COLO668 (cell line): ENCODE data around the gene SLC38A3.
"Not testable (repeated sequence)": the region's sequence is repeated elsewhere in the genome, so short reads cannot be mapped to it uniquely, and the experiment has no call there.

Experiments
- DNase-seq: peaks from one replicate; lab custom pipeline; 2025; ENCODE audit not compliant: unreplicated experiment; lab: John Stamatoyannopoulos, UW

The SLC38A3 gene

GRCh38 chr3:50246517-50246954, 41.5 kb downstream of the SLC38A3 start:
- no peak for DNase-seq

GRCh38 chr3:50248387-50248786, 43.3 kb downstream of the SLC38A3 start:
- peak; percentile 32 for DNase-seq

GRCh38 chr3:50249457-50249856, 44.4 kb downstream of the SLC38A3 start:
- DNase-seq = no peak

- DNase-seq = no peak
These were observed 45.4 kb downstream of the SLC38A3 start for GRCh38 chr3:50250514-50250913.

- no peak for DNase-seq
These were observed 46.1 kb downstream of the SLC38A3 start for GRCh38 chr3:50251220-50251619.

GRCh38 chr3:50254577-50255250, 49.6 kb downstream of the SLC38A3 start:
- no peak for DNase-seq

- DNase-seq = no peak
These were observed 50.2 kb downstream of the SLC38A3 start for GRCh38 chr3:50255251-50255615.

GRCh38 chr3:50256978-50257890, 52.2 kb downstream of the SLC38A3 start:
- peak; percentile 47 for DNase-seq

GRCh38 chr3:50258029-50258680, 53.1 kb downstream of the SLC38A3 start:
- peak; percentile 23 for DNase-seq

- DNase-seq = no peak
These were observed 53.9 kb downstream of the SLC38A3 start for GRCh38 chr3:50258979-50259378.

GRCh38 chr3:50259432-50260026, 54.5 kb downstream of the SLC38A3 start:
- DNase-seq = no peak

- peak; percentile 84 for DNase-seq
These were observed 55.2 kb downstream of the SLC38A3 start for GRCh38 chr3:50260027-50260941.

GRCh38 chr3:50260942-50261441, 55.9 kb downstream of the SLC38A3 start:
- DNase-seq = no peak

GRCh38 chr3:50261505-50261904, 56.4 kb downstream of the SLC38A3 start:
- DNase-seq = no peak

- DNase-seq = not testable (repeated sequence)
These were observed 57.1 kb downstream of the SLC38A3 start for GRCh38 chr3:50262200-50262599.

GRCh38 chr3:50262778-50263177, 57.7 kb downstream of the SLC38A3 start:
- DNase-seq = no peak

- no peak for DNase-seq
These were observed 58.7 kb downstream of the SLC38A3 start for GRCh38 chr3:50263478-50264382.

- DNase-seq = no peak
These were observed 59.4 kb downstream of the SLC38A3 start for GRCh38 chr3:50264383-50264963.
